22Rv1 (cell line): ENCODE results near the gene HHLA2.

ENCODE experiments used
- ZFX ChIP-seq: fragments of 450-650 bp; IDR thresholded peaks from 2 replicates; pipeline ENCODE4 v1.6.1; 2017; ENCODE audit warnings: antibody characterized with exemption, borderline replicate concordance
- TF ChIP-seq, protein P1 (sequence below): fragments of 450-650 bp; IDR thresholded peaks from 2 replicates; pipeline ENCODE4 v1.5.1; 2017; ENCODE audit warnings: mild to moderate bottlenecking

DNA sequence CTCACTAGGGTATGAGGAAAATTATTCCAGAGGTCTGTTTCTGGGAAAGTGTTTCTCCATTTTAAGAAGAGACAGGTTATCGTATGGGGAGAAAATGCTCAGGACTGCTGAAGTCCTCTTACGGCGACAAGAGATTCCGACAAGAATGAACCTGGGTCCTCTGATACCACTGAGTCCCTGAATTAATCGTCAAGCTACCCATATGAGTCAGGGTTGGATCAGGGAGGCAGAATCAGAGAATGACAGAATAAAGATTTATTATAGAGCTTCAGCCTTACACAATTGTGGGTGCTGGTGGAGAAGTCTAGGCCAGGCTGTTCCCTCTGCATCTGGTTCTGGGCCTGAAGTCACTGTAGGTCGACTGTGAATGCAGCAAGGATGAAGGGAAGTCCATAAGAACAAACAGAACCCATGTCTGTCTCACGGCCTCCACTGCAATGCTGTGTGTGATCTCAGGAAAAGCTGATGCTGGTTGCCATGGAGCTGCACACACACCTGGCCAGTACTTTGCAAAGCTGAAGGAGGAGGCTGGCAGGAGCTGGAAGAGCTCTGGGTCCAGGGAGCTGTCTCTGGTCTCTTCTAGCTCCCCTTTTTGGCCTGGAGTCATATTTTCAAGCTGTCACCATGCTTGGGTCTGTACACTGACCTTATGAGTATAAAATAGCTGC is 83.9 kb downstream of the HHLA2 start:
- TF ChIP-seq, protein P1, sequence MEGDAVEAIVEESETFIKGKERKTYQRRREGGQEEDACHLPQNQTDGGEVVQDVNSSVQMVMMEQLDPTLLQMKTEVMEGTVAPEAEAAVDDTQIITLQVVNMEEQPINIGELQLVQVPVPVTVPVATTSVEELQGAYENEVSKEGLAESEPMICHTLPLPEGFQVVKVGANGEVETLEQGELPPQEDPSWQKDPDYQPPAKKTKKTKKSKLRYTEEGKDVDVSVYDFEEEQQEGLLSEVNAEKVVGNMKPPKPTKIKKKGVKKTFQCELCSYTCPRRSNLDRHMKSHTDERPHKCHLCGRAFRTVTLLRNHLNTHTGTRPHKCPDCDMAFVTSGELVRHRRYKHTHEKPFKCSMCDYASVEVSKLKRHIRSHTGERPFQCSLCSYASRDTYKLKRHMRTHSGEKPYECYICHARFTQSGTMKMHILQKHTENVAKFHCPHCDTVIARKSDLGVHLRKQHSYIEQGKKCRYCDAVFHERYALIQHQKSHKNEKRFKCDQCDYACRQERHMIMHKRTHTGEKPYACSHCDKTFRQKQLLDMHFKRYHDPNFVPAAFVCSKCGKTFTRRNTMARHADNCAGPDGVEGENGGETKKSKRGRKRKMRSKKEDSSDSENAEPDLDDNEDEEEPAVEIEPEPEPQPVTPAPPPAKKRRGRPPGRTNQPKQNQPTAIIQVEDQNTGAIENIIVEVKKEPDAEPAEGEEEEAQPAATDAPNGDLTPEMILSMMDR = no peak
- no peak for TF ChIP-seq ZFX
